Lung (tissue), 12 donors: ENCODE measurements around the gene PHACTR3. TPM values are rescaled to one million over a fixed set of nuclear protein-coding genes. Genes with fewer than 3 reads are reported as not detected.

Experiments used
- ATAC-seq: fragments of 200-7000 bp; cut with Tn5 transposase; one replicate; pipeline ENCODE4 v1.9.1; 2020; ENCODE audit warnings: moderate number of reproducible peaks; ENCODE audit not compliant: insufficient read depth, low FRiP score
- DNase-seq, 3 donors: peaks; one replicate each; pipeline ENCODE4 v3.0.0-alpha.2; 2013 to 2017
- H3K27ac ChIP-seq, 2 donors: one replicate each; pipeline ENCODE4 v1.5.1; 2013; ENCODE audit warnings: mild to moderate bottlenecking in 2 of 2, moderate library complexity in 2 of 2, control low read depth in 1 of 2, inconsistent platforms in 1 of 2, low read depth in 1 of 2, low read length in 1 of 2
- H3K27me3 ChIP-seq, 3 donors: one replicate each; pipeline ENCODE4 v1.5.1; 2013; ENCODE audit warnings: low read length in 2 of 3; ENCODE audit not compliant: control insufficient read depth in 3 of 3, insufficient read depth in 3 of 3
- H3K36me3 ChIP-seq, 4 donors: one replicate each; pipeline ENCODE4 v1.5.1; 2013; ENCODE audit warnings: low read length in 4 of 4, mild to moderate bottlenecking in 1 of 4, moderate library complexity in 1 of 4; ENCODE audit not compliant: control insufficient read depth in 4 of 4, insufficient read depth in 4 of 4
- H3K4me1 ChIP-seq, 5 donors: one replicate each; pipeline ENCODE4 v1.5.1; 2013; ENCODE audit warnings: low read length in 5 of 5, mild to moderate bottlenecking in 2 of 5, moderate library complexity in 1 of 5; ENCODE audit not compliant: control insufficient read depth in 5 of 5, insufficient read depth in 5 of 5
- H3K4me3 ChIP-seq: one replicate; pipeline ENCODE4 v1.5.1; 2013; ENCODE audit warnings: mild to moderate bottlenecking, control low read depth, moderate library complexity
- H3K9ac ChIP-seq, 2 donors: one replicate each; pipeline ENCODE4 v1.5.1; 2013; ENCODE audit warnings: low read length in 2 of 2, control low read depth in 1 of 2; ENCODE audit not compliant: insufficient read depth in 1 of 2
- H3K9me3 ChIP-seq, 4 donors: one replicate each; pipeline ENCODE4 v1.5.1; 2013; ENCODE audit warnings: low read length in 3 of 4, mild to moderate bottlenecking in 1 of 4, moderate library complexity in 1 of 4; ENCODE audit not compliant: control insufficient read depth in 4 of 4, insufficient read depth in 3 of 4
- CTCF ChIP-seq: IDR thresholded peaks from 2 replicates; pipeline ENCODE4 v1.5.1; 2012; ENCODE audit warnings: mild to moderate bottlenecking; ENCODE audit errors: control extremely low read depth, extremely low read depth
- WGBS, 2 donors: extraction: QIAGEN DNeasy Blood & Tissue Kit; methylation state at CpG; one replicate each; pipeline ENCODE4 v1.1.7; 2013; 5-methylcytosine and 5-hydroxymethylcytosine counted together
- polyA plus RNA-seq, 2 donors: library from polyadenylated mRNA; stranded (reverse); fragments of 200-250 nt; gene quantifications; one replicate each; pipeline ENCODE4 v1.2.1, GENCODE V29; 2013
- total RNA-seq, 2 donors: library from RNA; depleted of rRNA in 1 of 2; stranded (reverse); fragments of >200 nt in 1 of 2; gene quantifications; one replicate each; pipeline ENCODE4 v1.2.1, GENCODE V29; 2014 to 2021
- donor health status: control.
- donor health status: control.
- donor health status: Bipolar disorder and iron deficiency.
- donor health status: healthy.
- donor health status: DM: yes; HTN: yes; CAD: no.

The PHACTR3 gene
- total and polyA plus RNA-seq, 4 donors: 3.8 to 12.0 (median 5.9) TPM

- Histone ChIP-seq H3K36me3 (no peaks in the 10 kb centered on the region), H3K27ac (no peak overlapping the region), H3K4me1 (peaks cover 0 to 62% (median 8%) of the 10 kb centered on the region in 5 donors), H3K9ac (no peak overlapping the region), H3K27me3 (peaks cover 6 to 59% (median 9%) of the 10 kb centered on the region in 3 donors), H3K9me3 (no peaks in the 10 kb centered on the region), H3K4me3 (no peak overlapping the region)
- no peak for TF ChIP-seq CTCF
- 81 to 83% methylated on average over 18 of the region's 18 CpGs for WGBS, 2 donors
- no peak for ATAC-seq
- no peak for DNase-seq
These were observed 25.6 kb upstream of the PHACTR3 start for GRCh38 chr20:59578436-59579403.

GRCh38 chr20:59579404-59580145, 24.8 kb upstream of the PHACTR3 start:
- Histone ChIP-seq H3K9me3 (peaks cover 0 to 3% (median 0%) of the 10 kb centered on the region in 4 donors), H3K4me1 (peaks cover 0 to 63% (median 11%) of the 10 kb centered on the region in 5 donors), H3K27me3 (peaks cover 6 to 60% (median 13%) of the 10 kb centered on the region in 3 donors), H3K4me3 (no peak overlapping the region), H3K27ac (no peak overlapping the region), H3K9ac (no peak overlapping the region), H3K36me3 (no peaks in the 10 kb centered on the region)
- 56 to 76% methylated on average over 12 of the region's 12 CpGs for WGBS, 2 donors
- ATAC-seq: no peak
- peak in 2 of 3 donors; percentile 35 for DNase-seq
- no peak for TF ChIP-seq CTCF

GRCh38 chr20:59580146-59580946, 24.0 kb upstream of the PHACTR3 start:
- peaks cover 0 to 56% (median 11%) of the 10 kb centered on the region in 5 donors for H3K4me1 ChIP-seq
- peaks cover 6 to 58% (median 13%) of the 10 kb centered on the region in 3 donors for H3K27me3 ChIP-seq
- peak; percentile 85 to 96 (median 95) for DNase-seq
- no peak overlapping the region for H3K9ac ChIP-seq
- no peaks in the 10 kb centered on the region for H3K36me3 ChIP-seq
- peaks cover 0 to 3% (median 0%) of the 10 kb centered on the region in 4 donors for H3K9me3 ChIP-seq
- TF ChIP-seq CTCF: no peak
- no peak for ATAC-seq
- H3K4me3 ChIP-seq: no peak overlapping the region
- H3K27ac ChIP-seq: no peak overlapping the region
- 46 to 59% methylated on average over 8 of the region's 8 CpGs for WGBS, 2 donors
